HG03039 (cell line): ENCODE data around the gene DKK1.

Experiments
- ATAC-seq: cut with Tn5 transposase; IDR thresholded peaks from one replicate; pipeline ENCODE4 v1.9.1; 2021; ENCODE audit warnings: mild to moderate bottlenecking, moderate library complexity; ENCODE audit not compliant: unreplicated experiment

DKK1 gene

GRCh38 chr10:52316500-52316899 is 2.4 kb downstream of the DKK1 start:
- no peak for ATAC-seq

GRCh38 chr10:52318136-52318701 is 4.1 kb downstream of the DKK1 start:
- ATAC-seq, result no peak

DNA sequence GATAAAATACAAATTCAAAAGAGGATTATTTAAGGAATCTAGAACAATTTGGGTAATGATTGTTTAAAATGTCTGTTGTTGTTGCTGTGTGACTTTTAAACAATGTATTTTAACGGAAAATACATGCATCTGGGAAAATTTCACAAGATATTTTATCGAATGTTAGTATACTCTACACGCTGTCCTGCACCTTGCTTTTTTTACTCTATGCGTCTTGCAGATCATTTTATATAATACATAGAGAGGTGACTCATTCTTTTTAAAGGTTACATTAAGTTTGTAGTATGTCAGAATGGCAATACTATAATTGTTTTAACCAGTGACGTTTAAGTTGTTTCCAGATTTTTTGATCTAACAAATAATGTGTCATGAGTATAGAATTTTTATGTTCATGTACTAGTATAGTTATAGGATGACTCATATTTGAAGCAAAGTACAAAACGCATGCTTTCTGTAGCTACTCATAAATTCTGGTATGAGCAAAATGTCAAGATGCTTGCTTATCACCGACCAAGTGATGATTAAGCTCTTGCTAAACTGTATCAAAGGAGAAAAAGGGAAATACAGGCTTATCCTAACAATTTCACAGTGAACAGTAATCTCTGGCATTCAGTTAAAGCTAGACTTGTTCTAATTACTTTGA is 4.9 kb downstream of the DKK1 start:
- ATAC-seq, result no peak

GRCh38 chr10:52319926-52320325 is 5.8 kb downstream of the DKK1 start:
- no peak for ATAC-seq

DNA sequence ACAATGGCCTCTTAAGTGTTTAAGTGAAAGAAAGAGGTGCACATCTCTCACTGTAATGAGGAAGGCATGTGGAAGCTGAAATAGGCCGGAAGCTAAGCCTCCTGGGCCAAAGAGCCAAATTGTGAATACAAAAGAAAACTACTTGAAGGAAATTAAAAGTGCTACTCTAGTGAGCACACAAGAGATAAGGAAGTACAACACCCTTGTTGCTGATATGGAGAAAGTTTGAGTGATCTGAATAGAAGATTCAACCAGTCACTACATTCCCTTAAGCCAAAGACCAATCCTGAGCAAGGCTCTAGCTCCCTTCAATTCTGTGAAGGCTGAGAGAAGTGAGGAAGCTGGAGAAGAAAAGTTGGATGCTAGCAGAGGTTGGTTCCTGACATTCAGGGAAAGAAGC is 8.2 kb downstream of the DKK1 start:
- no peak for ATAC-seq

DNA sequence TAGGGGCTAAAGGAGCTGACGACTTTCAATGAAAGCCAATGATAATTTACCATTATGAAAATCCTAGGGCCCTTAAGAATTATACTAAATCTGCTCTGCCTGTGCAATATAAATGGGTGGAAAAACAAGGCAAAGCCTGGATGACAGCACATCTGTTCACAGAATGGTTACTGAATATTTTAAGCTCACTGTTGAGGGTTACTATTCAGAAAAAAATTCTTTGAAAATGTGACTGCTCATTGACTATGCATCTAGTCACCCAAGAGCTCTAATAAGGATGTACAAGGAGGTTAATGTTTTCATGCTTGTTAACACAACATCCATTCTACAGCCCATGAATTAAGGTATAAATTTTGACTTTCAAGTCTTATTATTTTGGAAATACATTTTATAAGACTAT is 8.9 kb downstream of the DKK1 start:
- ATAC-seq, result no peak

DNA sequence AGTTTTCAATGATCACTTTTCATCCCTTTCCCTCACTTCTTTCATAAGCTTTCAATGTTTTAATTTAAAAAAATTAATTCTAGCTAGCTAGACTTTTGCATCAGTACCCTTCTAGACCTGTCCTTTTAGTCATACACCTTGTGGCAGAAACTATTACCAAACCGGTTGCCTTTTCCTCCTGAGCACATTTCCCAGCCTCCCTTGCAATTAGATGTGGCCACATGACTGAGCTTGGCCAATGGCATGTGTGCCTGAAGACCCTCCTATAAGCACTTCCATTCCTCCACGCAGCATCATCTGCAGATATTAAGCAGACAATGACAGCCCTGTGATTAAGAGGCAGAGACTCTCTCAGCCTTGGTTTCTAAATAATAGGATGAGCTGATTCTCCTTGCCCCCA is 12.3 kb downstream of the DKK1 start:
- ATAC-seq, result no peak

DNA sequence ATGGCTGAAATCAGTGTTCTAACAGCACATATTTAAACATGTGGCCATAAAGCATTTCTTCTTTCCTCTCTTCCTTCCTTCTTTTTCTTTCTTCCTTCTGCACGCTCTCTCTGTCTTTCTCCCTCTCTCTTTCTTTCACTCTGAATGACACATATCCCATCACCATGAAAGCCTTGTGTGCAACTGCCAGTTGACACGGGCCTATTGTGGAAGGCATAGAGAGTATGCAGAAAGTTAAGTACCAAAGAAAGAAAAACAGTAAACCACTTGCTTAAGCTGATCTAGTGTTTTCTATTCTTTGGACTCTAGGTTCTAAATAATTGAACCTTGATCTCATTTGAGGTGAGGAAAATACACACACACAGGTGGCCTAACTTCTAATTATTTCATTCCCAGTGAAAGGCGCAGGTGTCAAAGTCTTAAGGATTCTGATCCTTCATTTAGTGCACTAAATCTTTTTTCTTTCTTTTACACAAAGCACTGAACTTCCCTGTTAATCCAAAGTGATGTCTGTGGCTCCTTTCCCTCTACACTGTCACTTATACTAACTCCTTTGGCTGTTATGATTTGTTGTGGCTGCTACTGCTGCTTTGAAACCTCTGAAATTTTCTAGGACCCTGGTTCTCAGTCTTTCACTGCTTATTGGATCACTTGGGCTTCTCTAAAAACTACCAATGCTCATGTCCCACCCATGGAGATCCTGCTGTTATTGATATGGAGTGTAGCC is 17.7 kb downstream of the DKK1 start:
- ATAC-seq, result no peak

- no peak for ATAC-seq
These were observed 18.7 kb downstream of the DKK1 start for GRCh38 chr10:52332815-52333214.

- ATAC-seq, result no peak
These were observed 20.5 kb downstream of the DKK1 start for GRCh38 chr10:52334595-52334994.

DNA sequence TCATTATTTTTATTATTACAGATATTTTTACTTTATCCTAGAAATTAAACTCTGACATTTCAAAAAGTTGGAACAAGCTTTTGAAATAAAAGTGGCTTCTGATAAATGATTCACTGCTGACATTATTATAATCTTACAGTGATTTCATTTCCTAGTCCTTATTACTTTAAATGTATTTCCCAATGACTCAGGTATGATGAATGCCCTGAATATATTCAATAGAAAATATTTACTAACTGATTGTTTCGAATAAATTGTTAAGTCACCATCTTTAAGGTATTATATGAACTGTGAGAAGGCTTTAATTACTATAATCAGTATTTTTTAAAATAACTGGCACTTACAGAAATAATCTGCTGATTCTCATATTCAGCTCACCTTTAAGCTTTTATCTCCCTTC is 21.6 kb downstream of the DKK1 start:
- no peak for ATAC-seq

DNA sequence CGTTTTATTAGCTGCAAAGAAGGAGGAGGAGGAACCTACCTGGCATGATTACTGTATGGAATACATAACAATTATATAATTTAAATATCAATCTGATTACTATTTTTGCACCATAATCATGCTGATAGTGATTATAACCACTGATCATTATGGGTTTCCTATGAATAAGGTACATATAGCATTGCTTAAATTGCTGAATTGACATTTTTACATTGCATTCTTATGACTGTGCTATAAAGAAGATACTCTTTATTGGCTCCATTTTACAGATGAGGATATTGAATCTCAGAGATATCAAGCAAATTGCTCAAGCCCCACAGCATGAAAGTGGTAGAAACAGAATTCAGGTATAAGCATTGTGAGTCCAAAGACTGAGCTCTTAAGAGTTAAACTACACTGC is 23.1 kb downstream of the DKK1 start:
- no peak for ATAC-seq

DNA sequence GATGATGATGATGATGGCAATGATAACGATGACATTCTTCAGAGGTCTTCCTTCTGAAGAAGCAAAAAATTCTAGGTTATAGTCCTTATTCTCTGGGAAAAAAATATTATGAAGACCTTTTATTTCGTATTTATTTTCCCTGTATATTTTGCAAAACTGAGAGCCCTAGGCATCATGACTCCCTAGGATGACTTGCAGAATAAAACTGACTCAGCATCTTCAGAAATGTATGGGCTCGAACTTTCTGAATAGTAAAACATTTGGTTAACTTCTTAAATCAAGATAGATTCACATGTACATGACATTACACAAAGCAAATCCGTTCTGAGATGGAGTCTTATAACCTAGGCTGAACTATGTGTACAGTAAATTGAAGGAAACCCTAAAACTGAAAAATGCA is 29.4 kb downstream of the DKK1 start:
- no peak for ATAC-seq

GRCh38 chr10:52346394-52347326 is 32.6 kb downstream of the DKK1 start:
- ATAC-seq, result no peak

DNA sequence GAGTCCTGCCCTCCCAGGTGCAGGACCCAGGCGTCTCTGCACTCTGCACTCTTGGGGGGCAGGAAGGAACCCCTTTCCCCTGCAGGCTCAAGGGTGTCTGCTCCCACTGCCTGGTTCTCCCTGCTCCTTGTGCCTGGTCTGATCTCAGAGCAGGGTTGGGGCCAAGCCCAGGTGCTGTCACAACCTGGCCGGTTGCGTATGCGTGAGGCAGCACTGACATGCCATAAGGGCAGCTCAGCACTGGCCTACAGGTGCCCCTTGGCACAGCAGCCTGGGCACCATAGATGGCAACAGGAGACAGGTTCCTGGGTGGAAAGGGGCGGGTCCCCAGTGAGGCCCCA is 33.2 kb downstream of the DKK1 start:
- no peak for ATAC-seq

- no peak for ATAC-seq
These were observed 34.0 kb downstream of the DKK1 start for GRCh38 chr10:52348037-52348564.

DNA sequence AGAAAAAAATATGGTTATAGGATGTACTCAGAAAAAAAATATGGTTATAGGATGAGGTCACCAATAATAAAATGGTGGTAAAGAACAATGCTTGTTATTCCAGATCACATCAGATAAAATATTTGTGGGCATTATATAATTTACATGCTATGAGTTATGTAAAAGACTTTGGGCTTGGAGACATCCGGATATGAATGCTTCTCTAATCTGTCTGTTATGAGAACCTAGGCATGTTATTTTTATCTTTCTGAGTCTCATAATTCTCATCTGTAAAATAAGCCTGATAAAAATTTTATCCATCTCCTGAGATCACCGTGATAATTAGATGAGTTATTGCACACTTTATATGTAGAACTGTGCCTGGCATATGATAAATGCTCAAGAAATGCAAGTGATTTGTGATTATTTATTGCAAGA is 37.8 kb downstream of the DKK1 start:
- no peak for ATAC-seq

DNA sequence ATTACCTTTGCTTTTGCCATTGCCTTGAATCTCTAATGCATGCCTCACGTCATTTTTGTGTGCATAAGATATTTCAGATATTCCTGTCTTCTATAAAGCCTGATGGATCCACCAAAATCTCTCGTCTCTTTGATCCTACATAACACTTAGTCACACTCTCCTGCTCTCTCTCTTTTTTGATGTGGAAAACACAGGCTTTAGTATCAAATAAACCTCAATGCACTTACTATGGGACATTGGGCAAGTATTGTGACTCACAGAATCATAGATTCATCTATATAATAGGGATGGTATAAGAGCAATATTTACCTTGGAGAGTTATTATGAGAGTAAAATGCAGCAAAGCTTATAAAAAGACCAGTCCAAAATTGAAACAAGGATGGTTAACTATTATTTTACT is 39.1 kb downstream of the DKK1 start:
- no peak for ATAC-seq

DNA sequence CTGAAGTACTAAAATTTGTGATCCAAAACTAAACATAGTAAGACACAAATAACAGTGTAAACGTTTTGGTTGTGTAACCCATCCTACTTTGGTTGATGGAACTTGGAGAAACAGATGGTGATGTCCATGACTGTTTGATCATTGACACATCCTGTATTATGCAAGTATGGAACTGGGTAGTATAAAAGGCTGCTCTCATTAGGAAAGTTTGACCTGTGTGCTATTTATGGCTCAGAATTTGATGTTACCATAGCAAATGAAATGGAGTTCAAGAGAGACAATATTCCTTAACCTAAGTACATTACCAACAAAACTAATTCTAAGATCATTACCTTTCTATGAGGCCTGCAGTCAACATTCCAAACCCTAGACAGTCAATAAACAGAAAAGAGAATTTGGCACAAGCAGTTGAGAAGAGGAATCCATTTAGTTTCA is 39.9 kb downstream of the DKK1 start:
- no peak for ATAC-seq

GRCh38 chr10:52357971-52358370 is 43.9 kb downstream of the DKK1 start:
- no peak for ATAC-seq

DNA sequence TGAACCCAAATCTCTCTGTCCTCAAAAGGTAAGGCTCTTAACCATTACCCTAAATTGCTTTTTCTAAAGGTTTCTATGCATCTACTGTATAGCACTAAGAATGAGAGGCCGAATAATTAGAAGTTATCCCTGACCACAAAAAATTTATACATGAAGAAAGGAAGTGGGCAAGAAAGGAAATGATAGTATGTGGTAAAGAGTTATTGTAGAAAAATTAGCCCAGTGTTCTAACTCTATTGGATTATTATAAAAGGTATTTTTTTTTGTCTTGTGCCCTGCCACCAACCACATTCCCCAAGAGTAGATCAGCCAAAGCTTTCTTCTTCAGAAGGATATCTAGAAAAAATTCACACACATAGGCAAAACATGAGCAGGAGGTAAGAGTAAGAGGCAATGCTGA is 45.4 kb downstream of the DKK1 start:
- no peak for ATAC-seq
